K562 (cell line): ENCODE measurements around the gene TRMT1. TPM values are rescaled to one million over a fixed set of nuclear protein-coding genes. Genes with fewer than 3 reads are reported as not detected.

Experiments used
- ARNT ChIP-seq, 2 experiments: fragments of 450-650 bp; IDR thresholded peaks; 2 replicates each; pipeline ENCODE4 v1.6.1; 2016; ENCODE audit warnings: mild to moderate bottlenecking in 1 of 2
- BCL6 ChIP-seq: fragments of 250-450 bp; sonication (Bioruptor Pico); IDR thresholded peaks from 2 replicates; pipeline ENCODE4 v1.4.0; 2020
- CHD1 ChIP-seq: fragments of 200-600 bp; sonication (generic); IDR thresholded peaks from one replicate; pipeline ENCODE4 v1.6.1; 2012; ENCODE audit warnings: mild to moderate bottlenecking, moderate library complexity, low read length, inconsistent platforms
- DMBX1 ChIP-seq: fragments of 250-450 bp; sonication (Bioruptor Pico); IDR thresholded peaks from 2 replicates; pipeline ENCODE4 v1.8.0; 2022; ENCODE audit warnings: inconsistent platforms, mild to moderate bottlenecking, moderate library complexity, borderline replicate concordance
- FOXP1 ChIP-seq: sonication (generic); formaldehyde crosslinking; IDR thresholded peaks from 2 replicates; pipeline ENCODE4 v1.8.0; 2022; ENCODE audit warnings: mild to moderate bottlenecking, missing genetic modification reagents
- HNRNPH1 ChIP-seq: fragments of 200-400 bp; formaldehyde crosslinking; optimal IDR thresholded peaks from 2 replicates; pipeline ENCODE3; 2017; ENCODE audit warnings: low read depth, mild to moderate bottlenecking, low read length, moderate library complexity
- HNRNPLL ChIP-seq: fragments of 200-400 bp; formaldehyde crosslinking; IDR thresholded peaks from 2 replicates; pipeline ENCODE4 v1.6.1; 2017; ENCODE audit warnings: low read length, low read depth, mild to moderate bottlenecking; ENCODE audit not compliant: poor library complexity, severe bottlenecking
- JUND ChIP-seq, 2 experiments: IDR thresholded peaks; 2 replicates in 1 of 2; 3 replicates in 1 of 2; pipeline ENCODE4 v1.6.1; 2011; ENCODE audit warnings: borderline replicate concordance in 2 of 2, low read depth in 2 of 2, low read length in 2 of 2, improper control_type of control experiment in 1 of 2, missing biosample characterization in 1 of 2, missing genetic modification characterization in 1 of 2, missing genetic modification reagents in 1 of 2
- TAF7 ChIP-seq: fragments of 450-650 bp; IDR thresholded peaks from 2 replicates; pipeline ENCODE4 v1.6.1; 2016; ENCODE audit warnings: missing genetic modification characterization, missing compliant biosample characterization
- TEAD2 ChIP-seq: fragments of 450-650 bp; IDR thresholded peaks from 2 replicates; pipeline ENCODE4 v1.6.1; 2016; ENCODE audit warnings: missing genetic modification characterization, control low read depth, missing compliant biosample characterization
- ZFP1 ChIP-seq: fragments of 450-650 bp; formaldehyde crosslinking; IDR thresholded peaks from 2 replicates; pipeline ENCODE4 v1.4.0; 2020; ENCODE audit warnings: mild to moderate bottlenecking, mixed read lengths
- ZFX ChIP-seq: sonication (generic); formaldehyde crosslinking; IDR thresholded peaks from 2 replicates; pipeline ENCODE4 v1.8.0; 2022; ENCODE audit warnings: mild to moderate bottlenecking, missing genetic modification reagents, moderate library complexity
- ZNF707 ChIP-seq: fragments of 250-450 bp; sonication (Bioruptor Pico); conservative IDR thresholded peaks from 2 replicates; pipeline ENCODE4 v1.8.0; 2022; ENCODE audit warnings: inconsistent platforms, mild to moderate bottlenecking, moderate library complexity
- polyA plus RNA-seq, 8 experiments: library from polyadenylated mRNA; depleted of rRNA in 4 of 8; stranded (reverse) in 5 of 8; unstranded in 3 of 8; fragments of >200 nt; fragmentation: Nextera tagmentation in 2 of 8; fragmentation: Illumina TruSeq in 1 of 8; extraction: Ambion mirVana in 2 of 8; extraction: Trizol in 1 of 8; gene quantifications; 2 replicates each; pipeline versions ENCODE4 v1.2.1 to v1.2.3, GENCODE V29; 2011 to 2014; ENCODE audit warnings: inconsistent platforms in 1 of 8, missing spikeins in 1 of 8
- total RNA-seq, 7 experiments: library from RNA; depleted of rRNA in 6 of 7; stranded (reverse); fragments of >200 nt in 6 of 7; fragmentation: Illumina TruSeq in 2 of 7; extraction: Trizol in 2 of 7; gene quantifications; 2 replicates each; pipeline versions ENCODE4 v1.2.1 to v1.2.3, GENCODE V29; 2011 to 2021; ENCODE audit warnings: low replicate concordance in 1 of 7
- TF ChIP-seq, protein P1 (sequence below): fragments of 250-450 bp; sonication (Bioruptor Pico); IDR thresholded peaks from 2 replicates; pipeline ENCODE4 v1.6.1; 2021; ENCODE audit warnings: mild to moderate bottlenecking
- TF ChIP-seq, protein P2 (sequence below): fragments of 250-450 bp; sonication (Bioruptor Pico); IDR thresholded peaks from 2 replicates; pipeline ENCODE4 v1.5.0; 2022; ENCODE audit warnings: mild to moderate bottlenecking
- TF ChIP-seq, protein P3 (sequence below): fragments of 450-650 bp; formaldehyde crosslinking; conservative IDR thresholded peaks from 2 replicates; pipeline ENCODE4 v1.4.0; 2022; ENCODE audit warnings: mild to moderate bottlenecking, missing genetic modification characterization
- TF ChIP-seq, protein P4 (sequence below): IDR thresholded peaks from 2 replicates; pipeline ENCODE4 v1.6.1; 2011; ENCODE audit not compliant: insufficient read length; ENCODE audit errors: extremely low read depth
- TF ChIP-seq, protein P5 (sequence below): IDR thresholded peaks from 2 replicates; pipeline ENCODE4 v1.6.1; 2011; ENCODE audit warnings: borderline replicate concordance, low read depth, mild to moderate bottlenecking, moderate library complexity, low read length; ENCODE audit not compliant: insufficient read depth, poor library complexity, severe bottlenecking

The TRMT1 gene
- total and polyA plus RNA-seq, 9 of the 15 experiments (the other 6 are each of a cell fraction or from before 2014, with no cell fraction given) = 5.8 to 158 (median 54.3) TPM

DNA sequence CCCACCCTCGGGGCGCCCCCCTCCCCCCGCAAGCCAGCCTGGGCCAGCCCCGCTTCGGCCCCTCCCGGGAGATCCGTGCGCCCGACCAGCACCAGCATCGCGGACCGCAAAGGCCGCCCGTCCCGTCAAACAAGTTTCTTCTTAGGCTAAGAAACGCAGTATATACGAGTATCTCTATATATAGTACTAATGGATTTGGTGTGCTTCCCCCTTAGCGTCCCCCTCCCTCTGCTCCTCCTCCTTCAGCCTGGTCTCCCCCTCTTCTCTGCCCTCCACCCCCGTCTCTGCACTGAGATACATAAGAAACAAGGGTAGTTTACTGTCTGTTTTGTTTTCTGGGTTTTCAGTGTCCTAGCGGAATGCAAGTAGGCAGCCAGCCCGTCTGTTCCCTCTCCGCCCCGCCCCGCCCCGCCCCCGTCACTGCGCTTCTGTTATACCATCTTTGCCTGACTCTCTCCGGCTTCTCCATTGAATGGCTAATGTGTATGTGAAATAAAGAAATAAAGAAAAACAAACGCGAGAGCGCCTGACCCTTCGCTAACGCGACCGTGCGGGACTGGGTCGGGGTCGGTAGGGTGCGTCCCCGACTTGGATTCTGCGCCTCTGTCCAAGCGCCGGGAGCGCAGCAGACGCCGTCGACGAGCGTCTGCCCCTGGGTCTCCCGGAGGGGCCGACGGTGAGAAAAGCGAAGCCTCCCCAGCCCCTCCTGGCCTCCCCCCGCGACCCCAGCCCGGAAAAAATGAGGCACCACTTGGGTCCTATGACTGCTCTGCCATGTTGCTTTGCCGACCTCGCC, 18.1 kb downstream of the TRMT1 start (continued):
- TF ChIP-seq, protein P1, sequence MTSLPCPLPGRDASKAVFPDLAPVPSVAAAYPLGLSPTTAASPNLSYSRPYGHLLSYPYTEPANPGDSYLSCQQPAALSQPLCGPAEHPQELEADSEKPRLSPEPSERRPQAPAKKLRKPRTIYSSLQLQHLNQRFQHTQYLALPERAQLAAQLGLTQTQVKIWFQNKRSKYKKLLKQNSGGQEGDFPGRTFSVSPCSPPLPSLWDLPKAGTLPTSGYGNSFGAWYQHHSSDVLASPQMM (CRISPR knock-in tag) = 0 out of 2 replicates have a peak, but pooled peaks have one; percentile 56
- no peak for TF ChIP-seq ZNF707
- no peak for TF ChIP-seq ARNT (IDR thresholded peaks at IDR 0.05)
- TF ChIP-seq, protein P2, sequence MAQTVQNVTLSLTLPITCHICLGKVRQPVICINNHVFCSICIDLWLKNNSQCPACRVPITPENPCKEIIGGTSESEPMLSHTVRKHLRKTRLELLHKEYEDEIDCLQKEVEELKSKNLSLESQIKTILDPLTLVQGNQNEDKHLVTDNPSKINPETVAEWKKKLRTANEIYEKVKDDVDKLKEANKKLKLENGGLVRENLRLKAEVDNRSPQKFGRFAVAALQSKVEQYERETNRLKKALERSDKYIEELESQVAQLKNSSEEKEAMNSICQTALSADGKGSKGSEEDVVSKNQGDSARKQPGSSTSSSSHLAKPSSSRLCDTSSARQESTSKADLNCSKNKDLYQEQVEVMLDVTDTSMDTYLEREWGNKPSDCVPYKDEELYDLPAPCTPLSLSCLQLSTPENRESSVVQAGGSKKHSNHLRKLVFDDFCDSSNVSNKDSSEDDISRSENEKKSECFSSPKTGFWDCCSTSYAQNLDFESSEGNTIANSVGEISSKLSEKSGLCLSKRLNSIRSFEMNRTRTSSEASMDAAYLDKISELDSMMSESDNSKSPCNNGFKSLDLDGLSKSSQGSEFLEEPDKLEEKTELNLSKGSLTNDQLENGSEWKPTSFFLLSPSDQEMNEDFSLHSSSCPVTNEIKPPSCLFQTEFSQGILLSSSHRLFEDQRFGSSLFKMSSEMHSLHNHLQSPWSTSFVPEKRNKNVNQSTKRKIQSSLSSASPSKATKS (CRISPR knock-in tag) = peak; percentile 89; the same call in 1 of the 2 replicates
- peak; percentile 44; the same call in 1 of the 2 replicates for TF ChIP-seq ZFP1 (CRISPR knock-in tag)
- no peak for TF ChIP-seq BCL6
- no peak for TF ChIP-seq HNRNPH1
- peak; percentile 86 for TF ChIP-seq HNRNPLL
- peak; percentile 5; the same call in 1 of the 2 replicates for TF ChIP-seq ZFX (CRISPR knock-in tag)
- TF ChIP-seq TAF7 (tag) = peak; percentile 29; the same call in 1 of the 2 replicates
- no peak for TF ChIP-seq TEAD2 (tag)
- TF ChIP-seq CHD1 = no peak
- peak; percentile 49; the same call in 1 of the 2 replicates for TF ChIP-seq FOXP1 (CRISPR knock-in tag)
- TF ChIP-seq, protein P3, sequence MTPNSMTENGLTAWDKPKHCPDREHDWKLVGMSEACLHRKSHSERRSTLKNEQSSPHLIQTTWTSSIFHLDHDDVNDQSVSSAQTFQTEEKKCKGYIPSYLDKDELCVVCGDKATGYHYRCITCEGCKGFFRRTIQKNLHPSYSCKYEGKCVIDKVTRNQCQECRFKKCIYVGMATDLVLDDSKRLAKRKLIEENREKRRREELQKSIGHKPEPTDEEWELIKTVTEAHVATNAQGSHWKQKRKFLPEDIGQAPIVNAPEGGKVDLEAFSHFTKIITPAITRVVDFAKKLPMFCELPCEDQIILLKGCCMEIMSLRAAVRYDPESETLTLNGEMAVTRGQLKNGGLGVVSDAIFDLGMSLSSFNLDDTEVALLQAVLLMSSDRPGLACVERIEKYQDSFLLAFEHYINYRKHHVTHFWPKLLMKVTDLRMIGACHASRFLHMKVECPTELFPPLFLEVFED (CRISPR knock-in tag) = peak; percentile 68; the same call in 1 of the 2 replicates
- TF ChIP-seq, protein P4, sequence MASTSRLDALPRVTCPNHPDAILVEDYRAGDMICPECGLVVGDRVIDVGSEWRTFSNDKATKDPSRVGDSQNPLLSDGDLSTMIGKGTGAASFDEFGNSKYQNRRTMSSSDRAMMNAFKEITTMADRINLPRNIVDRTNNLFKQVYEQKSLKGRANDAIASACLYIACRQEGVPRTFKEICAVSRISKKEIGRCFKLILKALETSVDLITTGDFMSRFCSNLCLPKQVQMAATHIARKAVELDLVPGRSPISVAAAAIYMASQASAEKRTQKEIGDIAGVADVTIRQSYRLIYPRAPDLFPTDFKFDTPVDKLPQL = no peak
- TF ChIP-seq DMBX1 (CRISPR knock-in tag) = no peak
- TF ChIP-seq JUND (IDR thresholded peaks at IDR 0.05; ENCODE audit: borderline replicate concordance, low read depth, low read length) = no peak
- no peak for TF ChIP-seq JUND (tag; IDR thresholded peaks at IDR 0.05; ENCODE audit: borderline replicate concordance, low read depth, low read length)
- TF ChIP-seq, protein P5, sequence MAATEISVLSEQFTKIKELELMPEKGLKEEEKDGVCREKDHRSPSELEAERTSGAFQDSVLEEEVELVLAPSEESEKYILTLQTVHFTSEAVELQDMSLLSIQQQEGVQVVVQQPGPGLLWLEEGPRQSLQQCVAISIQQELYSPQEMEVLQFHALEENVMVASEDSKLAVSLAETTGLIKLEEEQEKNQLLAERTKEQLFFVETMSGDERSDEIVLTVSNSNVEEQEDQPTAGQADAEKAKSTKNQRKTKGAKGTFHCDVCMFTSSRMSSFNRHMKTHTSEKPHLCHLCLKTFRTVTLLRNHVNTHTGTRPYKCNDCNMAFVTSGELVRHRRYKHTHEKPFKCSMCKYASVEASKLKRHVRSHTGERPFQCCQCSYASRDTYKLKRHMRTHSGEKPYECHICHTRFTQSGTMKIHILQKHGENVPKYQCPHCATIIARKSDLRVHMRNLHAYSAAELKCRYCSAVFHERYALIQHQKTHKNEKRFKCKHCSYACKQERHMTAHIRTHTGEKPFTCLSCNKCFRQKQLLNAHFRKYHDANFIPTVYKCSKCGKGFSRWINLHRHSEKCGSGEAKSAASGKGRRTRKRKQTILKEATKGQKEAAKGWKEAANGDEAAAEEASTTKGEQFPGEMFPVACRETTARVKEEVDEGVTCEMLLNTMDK = no peak
